GM19023 (cell line): ENCODE data around the gene SPATA9.

Experiments
- ATAC-seq: cut with Tn5 transposase; IDR thresholded peaks from one replicate; pipeline ENCODE4 v1.9.1; 2021; ENCODE audit warnings: mild to moderate bottlenecking, moderate library complexity; ENCODE audit not compliant: unreplicated experiment

The SPATA9 gene

GRCh38 chr5:95689680-95690079 is 6.9 kb upstream of the SPATA9 start:
- ATAC-seq, result no peak

- no peak for ATAC-seq
Measured at GRCh38 chr5:95686651-95687050, 3.9 kb upstream of the SPATA9 start.

GRCh38 chr5:95684361-95684760 is 1.6 kb upstream of the SPATA9 start:
- no peak for ATAC-seq

- no peak for ATAC-seq
Measured at GRCh38 chr5:95673081-95673480, 9.7 kb downstream of the SPATA9 start.

- ATAC-seq, result no peak
Measured at GRCh38 chr5:95672641-95673040, 10.2 kb downstream of the SPATA9 start.

- ATAC-seq, result no peak
Measured at GRCh38 chr5:95671826-95672225, 11.0 kb downstream of the SPATA9 start.

GRCh38 chr5:95670568-95670967 is 12.2 kb downstream of the SPATA9 start:
- no peak for ATAC-seq

- no peak for ATAC-seq
Measured at GRCh38 chr5:95669985-95670384, 12.8 kb downstream of the SPATA9 start.

GRCh38 chr5:95669540-95669939 is 13.3 kb downstream of the SPATA9 start:
- no peak for ATAC-seq

GRCh38 chr5:95668728-95669127 is 14.1 kb downstream of the SPATA9 start:
- no peak for ATAC-seq

GRCh38 chr5:95668216-95668615 is 14.6 kb downstream of the SPATA9 start:
- ATAC-seq, result no peak

GRCh38 chr5:95667678-95668077 is 15.1 kb downstream of the SPATA9 start:
- ATAC-seq, result no peak

GRCh38 chr5:95667061-95667618 is 15.7 kb downstream of the SPATA9 start:
- ATAC-seq, result no peak

- no peak for ATAC-seq
Measured at GRCh38 chr5:95664204-95664786, 18.5 kb downstream of the SPATA9 start.

- ATAC-seq, result no peak
Measured at GRCh38 chr5:95662946-95663345, 19.8 kb downstream of the SPATA9 start.

- ATAC-seq, result no peak
Measured at GRCh38 chr5:95660060-95660459, 22.7 kb downstream of the SPATA9 start.

GRCh38 chr5:95655575-95655974 is 27.2 kb downstream of the SPATA9 start:
- ATAC-seq, result no peak

GRCh38 chr5:95654196-95654595 is 28.6 kb downstream of the SPATA9 start:
- ATAC-seq, result no peak

GRCh38 chr5:95652849-95653248 is 29.9 kb downstream of the SPATA9 start:
- no peak for ATAC-seq

GRCh38 chr5:95649842-95650620 is 32.8 kb downstream of the SPATA9 start:
- ATAC-seq, result no peak

GRCh38 chr5:95649274-95649673 is 33.5 kb downstream of the SPATA9 start:
- no peak for ATAC-seq
